Fibroblast of lung (primary cell): ENCODE measurements around the gene LDLRAD1. TPM values are rescaled to one million over a fixed set of nuclear protein-coding genes. Genes with fewer than 3 reads are reported as not detected.

ENCODE experiments used
- DNase-seq, 2 donors: peaks; one replicate each; pipeline versions ENCODE4 v3.0.0 to v3.0.0-alpha.2; 2010; ENCODE audit warnings: low read depth in 2 of 2
- H2AFZ ChIP-seq: 2 replicates; pipeline ENCODE4 v1.5.1; 2012; ENCODE audit warnings: low read length, control low read depth, inconsistent platforms
- H3K27ac ChIP-seq: 2 replicates; pipeline ENCODE4 v1.5.1; 2011; ENCODE audit warnings: low read length, control low read depth; ENCODE audit not compliant: insufficient read depth
- H3K27me3 ChIP-seq: 2 replicates; pipeline ENCODE4 v1.5.1; 2011; ENCODE audit warnings: mild to moderate bottlenecking, low read length; ENCODE audit not compliant: control insufficient read depth, insufficient read depth
- H3K36me3 ChIP-seq: 2 replicates; pipeline ENCODE4 v1.5.1; 2011; ENCODE audit warnings: low read length; ENCODE audit not compliant: control insufficient read depth, insufficient read depth
- H3K4me1 ChIP-seq: 2 replicates; pipeline ENCODE4 v1.5.1; 2011; ENCODE audit warnings: low read length; ENCODE audit not compliant: control insufficient read depth, insufficient read depth; ENCODE audit errors: extremely low read depth
- H3K4me2 ChIP-seq: 2 replicates; pipeline ENCODE4 v1.5.1; 2011; ENCODE audit warnings: low read length, control low read depth; ENCODE audit not compliant: insufficient read depth; ENCODE audit errors: extremely low read depth
- H3K4me3 ChIP-seq, 4 experiments: fragments of 200-600 bp in 1 of 4; sonication (generic) in 1 of 4; replicated peaks in 1 of 4; 2 replicates each; pipeline ENCODE4 v1.5.1; 2011 to 2016; ENCODE audit warnings: low read length in 4 of 4, low read depth in 3 of 4, mild to moderate bottlenecking in 3 of 4, control low read depth in 2 of 4, inconsistent platforms in 1 of 4, mixed read lengths in 1 of 4; ENCODE audit not compliant: insufficient read depth in 1 of 4; ENCODE audit errors: control extremely low read depth in 1 of 4
- H3K79me2 ChIP-seq: 2 replicates; pipeline ENCODE4 v1.5.1; 2012; ENCODE audit warnings: mild to moderate bottlenecking, low read length, inconsistent platforms; ENCODE audit not compliant: control insufficient read depth, insufficient read depth
- H3K9ac ChIP-seq: 2 replicates; pipeline ENCODE4 v1.5.1; 2011; ENCODE audit warnings: mild to moderate bottlenecking, low read length, control low read depth; ENCODE audit not compliant: insufficient read depth
- H3K9me3 ChIP-seq: 2 replicates; pipeline ENCODE4 v1.5.1; 2012; ENCODE audit warnings: low read depth, low read length; ENCODE audit not compliant: control insufficient read depth, insufficient read depth
- H4K20me1 ChIP-seq: 2 replicates; pipeline ENCODE4 v1.5.1; 2011; ENCODE audit warnings: low read length; ENCODE audit not compliant: control insufficient read depth, insufficient read depth; ENCODE audit errors: extremely low read depth
- EZH2 ChIP-seq: IDR thresholded peaks from 2 replicates; pipeline ENCODE4 v1.5.1; 2012; ENCODE audit warnings: low read length, control low read depth, mild to moderate bottlenecking; ENCODE audit errors: missing control alignments
- polyA plus RNA-seq, 2 donors: library from polyadenylated mRNA; depleted of rRNA in 1 of 2; stranded (reverse) in 1 of 2; unstranded in 1 of 2; fragments of >200 nt; gene quantifications; 2 replicates each; pipeline ENCODE4 v1.2.1, GENCODE V29; 2011 to 2012; ENCODE audit warnings: missing spikeins in 1 of 2
- total RNA-seq: library from RNA; depleted of rRNA; stranded (reverse); fragments of >200 nt; gene quantifications from 2 replicates; pipeline ENCODE4 v1.2.1, GENCODE V29; 2014
- TF ChIP-seq, protein P1 (sequence below), 2 donors: IDR thresholded peaks in 1 of 2; conservative IDR thresholded peaks in 1 of 2; 1 replicate in 1 of 2; 2 replicates in 1 of 2; pipeline ENCODE4 v1.5.1; 2011 to 2012; ENCODE audit warnings: low read length in 2 of 2, control low read depth in 1 of 2, inconsistent platforms in 1 of 2, low read depth in 1 of 2, mild to moderate bottlenecking in 1 of 2

Gene LDLRAD1
- total and polyA plus RNA-seq, 2 donors (not counting 1 experiment from before 2014, with no cell fraction given): not detected

DNA sequence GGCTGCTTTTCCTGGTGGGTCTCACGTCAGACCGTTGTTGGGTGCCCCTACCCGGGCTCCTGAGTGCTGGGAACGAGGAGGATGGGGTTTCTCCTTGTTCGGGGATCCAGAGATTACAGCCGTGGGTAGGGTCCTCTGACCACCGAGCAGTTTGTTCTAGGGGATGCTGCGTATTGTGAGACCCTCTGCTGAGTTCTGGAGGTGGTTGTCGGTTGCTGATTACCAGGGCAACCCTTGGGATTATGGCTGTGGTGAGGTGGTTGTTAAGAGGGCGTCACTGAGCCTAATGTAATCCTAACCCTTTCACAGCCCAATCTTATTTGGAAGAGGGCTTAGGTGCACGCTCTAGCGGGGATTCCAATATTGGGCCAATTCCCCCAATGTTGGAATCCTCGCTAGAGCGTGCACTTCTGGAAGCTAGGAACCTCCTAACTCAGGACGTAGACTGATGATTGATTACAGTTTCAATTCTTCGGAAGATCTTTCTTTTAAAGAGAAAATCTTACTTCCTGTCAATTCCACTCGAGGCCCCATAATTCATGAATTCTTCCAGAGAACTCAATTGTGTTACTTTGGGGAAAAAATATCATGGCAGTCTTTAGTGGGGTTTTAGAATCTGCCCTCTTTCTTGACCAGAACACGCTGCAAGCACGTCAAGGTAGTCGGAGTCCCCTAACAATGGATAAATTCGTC is 35.9 kb upstream of the LDLRAD1 start:
- Histone ChIP-seq H3K79me2 (peaks cover 35% of the 10 kb centered on the region), H3K36me3 (peaks cover 1% of the 10 kb centered on the region), H3K9ac (peak overlapping the region; percentile 78), H3K4me2 (peak overlapping the region; percentile 42), H3K4me3 (peak overlapping the region; percentile 77 to 88 (median 82)), H2AFZ (peak overlapping the region; percentile 86), H4K20me1 (no peaks in the 10 kb centered on the region), H3K27ac (peak overlapping the region; percentile 93), H3K4me1 (no peaks in the 10 kb centered on the region), H3K9me3 (no peaks in the 10 kb centered on the region), H3K27me3 (no peaks in the 10 kb centered on the region)
- DNase-seq: peak in 1 of 2 donors; percentile 18
- TF ChIP-seq EZH2: no peak
- TF ChIP-seq, protein P1, sequence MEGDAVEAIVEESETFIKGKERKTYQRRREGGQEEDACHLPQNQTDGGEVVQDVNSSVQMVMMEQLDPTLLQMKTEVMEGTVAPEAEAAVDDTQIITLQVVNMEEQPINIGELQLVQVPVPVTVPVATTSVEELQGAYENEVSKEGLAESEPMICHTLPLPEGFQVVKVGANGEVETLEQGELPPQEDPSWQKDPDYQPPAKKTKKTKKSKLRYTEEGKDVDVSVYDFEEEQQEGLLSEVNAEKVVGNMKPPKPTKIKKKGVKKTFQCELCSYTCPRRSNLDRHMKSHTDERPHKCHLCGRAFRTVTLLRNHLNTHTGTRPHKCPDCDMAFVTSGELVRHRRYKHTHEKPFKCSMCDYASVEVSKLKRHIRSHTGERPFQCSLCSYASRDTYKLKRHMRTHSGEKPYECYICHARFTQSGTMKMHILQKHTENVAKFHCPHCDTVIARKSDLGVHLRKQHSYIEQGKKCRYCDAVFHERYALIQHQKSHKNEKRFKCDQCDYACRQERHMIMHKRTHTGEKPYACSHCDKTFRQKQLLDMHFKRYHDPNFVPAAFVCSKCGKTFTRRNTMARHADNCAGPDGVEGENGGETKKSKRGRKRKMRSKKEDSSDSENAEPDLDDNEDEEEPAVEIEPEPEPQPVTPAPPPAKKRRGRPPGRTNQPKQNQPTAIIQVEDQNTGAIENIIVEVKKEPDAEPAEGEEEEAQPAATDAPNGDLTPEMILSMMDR (conservative IDR thresholded peaks at IDR 0.05 in 1 of 2, IDR thresholded peaks at IDR 0.05 in 1 of 2; ENCODE audit: low read depth in 1 of 2, low read length in 2 of 2): no peak

DNA sequence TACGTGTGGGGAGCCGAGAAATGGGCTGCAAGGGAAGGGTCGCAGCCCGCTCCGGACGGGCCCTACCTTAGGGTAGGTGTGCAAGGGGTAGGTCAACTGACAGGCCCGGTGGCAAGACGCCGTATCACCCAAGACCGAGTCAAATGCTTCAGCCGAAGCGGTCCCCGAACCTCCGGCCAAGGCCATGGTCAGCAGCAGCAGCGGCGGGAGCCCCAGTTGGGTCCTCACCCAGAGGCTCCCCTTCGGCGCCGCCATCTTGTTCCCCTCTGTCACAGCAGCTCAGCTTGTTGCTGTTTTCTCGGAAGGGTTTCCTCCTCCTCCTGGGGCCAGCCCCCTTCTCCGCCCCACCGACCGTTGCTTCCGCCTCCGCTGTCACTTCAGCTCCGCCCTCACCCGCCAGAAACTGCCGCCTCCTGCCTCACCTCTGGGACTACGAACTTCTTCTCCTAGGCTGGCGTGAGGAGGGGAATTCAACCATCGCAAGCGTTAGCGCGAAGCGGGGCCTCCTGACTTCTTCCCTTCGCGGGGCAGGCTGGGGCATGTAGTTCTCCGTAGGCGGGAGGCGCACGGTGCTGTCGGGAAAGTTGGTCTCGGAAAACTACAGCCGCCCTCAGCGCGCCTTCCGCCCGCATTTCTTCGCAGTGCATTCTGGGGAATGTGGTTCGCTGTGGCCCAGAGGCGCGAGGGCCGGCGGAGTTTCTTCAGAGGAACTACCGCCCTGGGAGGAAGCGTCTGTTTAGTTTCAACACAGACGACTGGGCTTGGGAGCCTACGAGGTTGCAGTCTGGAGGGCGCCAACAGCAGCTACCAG is 35.2 kb upstream of the LDLRAD1 start, which contains the start of the genes TCEANC2 and TMEM59:
Gene TCEANC2 (plus strand): TSS at position 675 of the 811 bp plus-strand sequence. CDS start 815 bp downstream, outside the sequence.
Gene TMEM59 (minus strand): TSS at position 271 of the 811 bp plus-strand sequence. CDS start 16 bp downstream, at position 255.
- Histone ChIP-seq H3K27me3 (no peaks in the 10 kb centered on the region), H3K4me2 (peak within 1 kb of the TSS; percentile 81), H3K9me3 (no peaks in the 10 kb centered on the region), H2AFZ (peak within 1 kb of the TSS; percentile 92), H3K9ac (peak within 1 kb of the TSS; percentile 85), H3K27ac (peak within 1 kb of the TSS; percentile 93), H3K79me2 (peaks cover 42% of the 10 kb centered on the region), H3K4me3 (peak within 1 kb of the TSS; percentile 78 to 94 (median 91)), H3K36me3 (peaks cover 1% of the 10 kb centered on the region), H3K4me1 (no peaks in the 10 kb centered on the region), H4K20me1 (no peaks in the 10 kb centered on the region)
- peak; percentile 99 for DNase-seq
- TF ChIP-seq, protein P1 (conservative IDR thresholded peaks at IDR 0.05 in 1 of 2, IDR thresholded peaks at IDR 0.05 in 1 of 2; ENCODE audit: low read depth in 1 of 2, low read length in 2 of 2): no peak
- TF ChIP-seq EZH2: no peak

DNA sequence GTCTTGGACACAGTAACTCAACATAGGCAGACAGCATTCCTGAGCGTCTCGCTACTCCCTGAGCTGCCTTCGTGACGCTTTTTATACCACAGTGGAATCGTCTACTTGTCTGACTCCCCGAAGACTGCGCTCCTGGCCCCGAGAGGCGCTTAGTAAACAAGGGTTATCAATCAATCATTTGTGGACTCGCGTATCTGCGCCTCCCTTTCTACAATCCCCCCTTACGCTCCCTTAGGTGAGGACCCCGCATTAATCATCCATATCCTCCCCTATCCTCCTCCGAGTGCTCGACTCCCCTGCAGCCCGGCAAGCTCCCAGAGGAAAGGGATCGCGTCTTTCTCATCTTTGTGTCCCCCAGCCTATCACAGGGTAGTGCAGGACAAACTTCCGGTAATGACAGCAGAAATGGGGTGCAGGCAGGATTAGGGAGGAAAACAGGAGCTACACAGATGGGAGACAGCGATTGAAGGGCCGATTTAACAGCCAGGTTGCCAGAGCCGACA is 34.5 kb upstream of the LDLRAD1 start:
- H3K79me2 ChIP-seq: peaks cover 48% of the 10 kb centered on the region
- H3K4me1 ChIP-seq: peaks cover 2% of the 10 kb centered on the region
- H3K27me3 ChIP-seq: no peaks in the 10 kb centered on the region
- no peak for TF ChIP-seq EZH2
- TF ChIP-seq, protein P1 (conservative IDR thresholded peaks at IDR 0.05 in 1 of 2, IDR thresholded peaks at IDR 0.05 in 1 of 2; ENCODE audit: low read depth in 1 of 2, low read length in 2 of 2): no peak
- H3K4me3 ChIP-seq: peak overlapping the region; percentile 78 to 94 (median 91)
- peak overlapping the region; percentile 85 for H3K9ac ChIP-seq
- peak; percentile 47 to 84 for DNase-seq
- H3K4me2 ChIP-seq: peak overlapping the region; percentile 81
- no peaks in the 10 kb centered on the region for H3K36me3 ChIP-seq
- no peaks in the 10 kb centered on the region for H3K9me3 ChIP-seq
- peak overlapping the region; percentile 93 for H3K27ac ChIP-seq
- H2AFZ ChIP-seq: peak overlapping the region; percentile 92
- no peaks in the 10 kb centered on the region for H4K20me1 ChIP-seq
